ENCODE results near the gene ADAMTSL1.

- TF ChIP-seq GABPB1 (CRISPR knock-in tag; IDR thresholded peaks at IDR 0.05) (no peak), SKI (IDR thresholded peaks at IDR 0.05; ENCODE audit: partially characterized antibody) (no peak), POLR2A (IDR thresholded peaks at IDR 0.05; ENCODE audit: insufficient read depth in 1 of 2, low read depth in 2 of 2, low read length in 2 of 2) (no peak), DNMT1 (CRISPR knock-in tag; IDR thresholded peaks at IDR 0.05) (no peak), PATZ1 (CRISPR knock-in tag; IDR thresholded peaks at IDR 0.05) (no peak)
- TF ChIP-seq, protein P1, sequence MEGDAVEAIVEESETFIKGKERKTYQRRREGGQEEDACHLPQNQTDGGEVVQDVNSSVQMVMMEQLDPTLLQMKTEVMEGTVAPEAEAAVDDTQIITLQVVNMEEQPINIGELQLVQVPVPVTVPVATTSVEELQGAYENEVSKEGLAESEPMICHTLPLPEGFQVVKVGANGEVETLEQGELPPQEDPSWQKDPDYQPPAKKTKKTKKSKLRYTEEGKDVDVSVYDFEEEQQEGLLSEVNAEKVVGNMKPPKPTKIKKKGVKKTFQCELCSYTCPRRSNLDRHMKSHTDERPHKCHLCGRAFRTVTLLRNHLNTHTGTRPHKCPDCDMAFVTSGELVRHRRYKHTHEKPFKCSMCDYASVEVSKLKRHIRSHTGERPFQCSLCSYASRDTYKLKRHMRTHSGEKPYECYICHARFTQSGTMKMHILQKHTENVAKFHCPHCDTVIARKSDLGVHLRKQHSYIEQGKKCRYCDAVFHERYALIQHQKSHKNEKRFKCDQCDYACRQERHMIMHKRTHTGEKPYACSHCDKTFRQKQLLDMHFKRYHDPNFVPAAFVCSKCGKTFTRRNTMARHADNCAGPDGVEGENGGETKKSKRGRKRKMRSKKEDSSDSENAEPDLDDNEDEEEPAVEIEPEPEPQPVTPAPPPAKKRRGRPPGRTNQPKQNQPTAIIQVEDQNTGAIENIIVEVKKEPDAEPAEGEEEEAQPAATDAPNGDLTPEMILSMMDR (CRISPR knock-in tag; IDR thresholded peaks at IDR 0.05) = no peak
Observed at GRCh38 chr9:18665947-18666346, 192.0 kb downstream of the ADAMTSL1 start.

Data from HepG2 (cell line).